SJCRH30 (cell line): ENCODE measurements around the gene FAM217B. TPM values are rescaled to one million over a fixed set of nuclear protein-coding genes. Genes with fewer than 3 reads are reported as not detected.

Source experiments
- total RNA-seq: library from RNA; depleted of rRNA; stranded (reverse); fragments of >200 nt; shearing (Covaris generic); gene quantifications from 2 replicates; pipeline ENCODE4 v1.2.3, GENCODE V29; 2014; rRNA removed

Gene FAM217B
- total RNA-seq, 1 experiment from 2014 or later: 24.7 TPM

Other genes starting within 250 kb of the FAM217B start
- 0.75 TPM in 1 of 2 replicates, not detected in the other for gene SYCP2, start 6.8 kb upstream of the FAM217B start, total RNA-seq
- 4.4 and 4.7 TPM in 2 replicates for gene PPP1R3D, start 84 bp upstream of the FAM217B start, total RNA-seq
- gene CDH26, start 18.0 kb downstream of the FAM217B start, total RNA-seq: 0.18 and 0.32 TPM in 2 replicates